GM12878 (cell line): Measurements from ENCODE around the gene IMPG2. TPM values are rescaled to one million over a fixed set of nuclear protein-coding genes. Genes with fewer than 3 reads are reported as not detected.

Experiments used
- ATAC-seq: fragments of 200-7000 bp; cut with Tn5 transposase; 3 replicates; pipeline ENCODE4 v1.9.1; 2020; ENCODE audit warnings: mild to moderate bottlenecking, moderate library complexity
- BruUV-seq: library from RNA; stranded (reverse); fragments of 400-500 nt; replicated peaks from 2 replicates; lab custom pipeline; 2021; lab: Mats Ljungman, UMichigan
- CTCF ChIA-PET: fragments of 300-600 bp; sonication (Branson Sonifier 250); formaldehyde crosslinking; extraction: SDS; loops from one replicate; lab custom pipeline; 2021; ENCODE audit warnings: inconsistent platforms; lab: Yijun Ruan, JAX
- POLR2A ChIA-PET: fragments of 350-600 bp; formaldehyde crosslinking; extraction: SDS; loops from one replicate; lab custom pipeline; 2021; ENCODE audit warnings: inconsistent platforms; lab: Charles Lee
- RAD21 ChIA-PET: fragments of 300-600 bp; sonication (Branson Sonifier 250); formaldehyde crosslinking; loops from one replicate; lab custom pipeline; 2023; ENCODE audit warnings: antibody characterized with exemption; ENCODE audit not compliant: unreplicated experiment; lab: Charles Lee
- SMC1A ChIA-PET: fragments of 300-600 bp; sonication (Branson Sonifier 250); formaldehyde crosslinking; loops from one replicate; lab custom pipeline; 2023; ENCODE audit not compliant: unreplicated experiment, uncharacterized antibody; lab: Charles Lee
- DNase-seq: peaks from one replicate; pipeline ENCODE4 v3.0.0-alpha.2; 2011; ENCODE audit warnings: low read depth, low spot score
- FAIRE-seq: peaks from 3 replicates; lab custom pipeline; 2011; peaks lifted over from hg19 to GRCh38; lab: Jason Lieb, UNC
- H2AFZ ChIP-seq: 2 replicates; pipeline ENCODE4 v1.6.0; 2011; ENCODE audit warnings: low read depth, low read length, control low read depth; ENCODE audit not compliant: control insufficient read depth
- H3K27ac ChIP-seq: 2 replicates; pipeline ENCODE4 v1.5.1; 2011; ENCODE audit warnings: control low read depth; ENCODE audit not compliant: control insufficient read depth, insufficient read depth
- H3K27me3 ChIP-seq, 2 experiments: replicated peaks in 1 of 2; 2 replicates each; pipeline versions ENCODE4 v1.6.0 to v1.6.1; 2011; ENCODE audit warnings: low read length in 1 of 2; ENCODE audit not compliant: control insufficient read depth in 2 of 2, insufficient read depth in 2 of 2
- H3K36me3 ChIP-seq, 2 experiments: 2 replicates each; pipeline ENCODE4 v1.5.1; 2011; ENCODE audit warnings: low read length in 1 of 2; ENCODE audit not compliant: control insufficient read depth in 2 of 2, insufficient read depth in 2 of 2
- H3K4me1 ChIP-seq: 2 replicates; pipeline ENCODE4 v1.6.1; 2011; ENCODE audit warnings: mild to moderate bottlenecking, low read length, moderate library complexity, mixed read lengths; ENCODE audit not compliant: control insufficient read depth, insufficient read depth
- H3K4me2 ChIP-seq: 2 replicates; pipeline ENCODE4 v1.6.0; 2011; ENCODE audit warnings: control low read depth; ENCODE audit not compliant: control insufficient read depth, insufficient read depth
- H3K4me3 ChIP-seq: fragments of 200-600 bp; sonication (generic); 2 replicates; pipeline ENCODE4 v1.5.1; 2016
- H3K79me2 ChIP-seq: 2 replicates; pipeline ENCODE4 v1.6.0; 2011; ENCODE audit warnings: low read length; ENCODE audit not compliant: control insufficient read depth, insufficient read depth
- H3K9ac ChIP-seq: 2 replicates; pipeline ENCODE4 v1.8.0; 2011; ENCODE audit warnings: low read length, control low read depth, mixed read lengths; ENCODE audit not compliant: control insufficient read depth, insufficient read depth
- H3K9me3 ChIP-seq: replicated peaks from 3 replicates; pipeline ENCODE4 v1.5.1; 2011; ENCODE audit warnings: mild to moderate bottlenecking, low read length; ENCODE audit not compliant: control insufficient read depth, insufficient read depth
- H4K20me1 ChIP-seq: 2 replicates; pipeline ENCODE4 v1.6.0; 2011; ENCODE audit not compliant: control insufficient read depth, insufficient read depth
- ATF7 ChIP-seq: fragments of 450-650 bp; IDR thresholded peaks from 2 replicates; pipeline ENCODE4 v1.6.1; 2016; ENCODE audit warnings: low read depth, mild to moderate bottlenecking
- ESRRA ChIP-seq: IDR thresholded peaks from 2 replicates; pipeline ENCODE4 v1.6.1; 2012; ENCODE audit warnings: mild to moderate bottlenecking, low read length, improper control_type of control experiment
- FOXM1 ChIP-seq: IDR thresholded peaks from 2 replicates; pipeline ENCODE4 v1.6.1; 2012; ENCODE audit warnings: low read depth, mild to moderate bottlenecking, inconsistent platforms, low read length, moderate library complexity
- HDAC2 ChIP-seq: fragments of 200-600 bp; sonication (generic); IDR thresholded peaks from 2 replicates; pipeline ENCODE4 v1.6.1; 2017
- MEF2A ChIP-seq: IDR thresholded peaks from 2 replicates; pipeline ENCODE4 v1.6.1; 2011; ENCODE audit warnings: low read depth, mild to moderate bottlenecking, low read length, moderate library complexity; ENCODE audit not compliant: insufficient read depth
- PAX5 ChIP-seq: IDR thresholded peaks from 2 replicates; pipeline ENCODE4 v1.6.1; 2011; ENCODE audit warnings: low read depth, low read length, borderline replicate concordance
- RAD21 ChIP-seq: IDR thresholded peaks from 2 replicates; pipeline ENCODE4 v1.6.1; 2011; ENCODE audit warnings: mild to moderate bottlenecking, low read depth, low read length, moderate library complexity; ENCODE audit not compliant: insufficient read depth
- RELA ChIP-seq: fragments of 450-650 bp; IDR thresholded peaks from 2 replicates; pipeline ENCODE4 v1.8.0; 2014; ENCODE audit warnings: borderline replicate concordance; ENCODE audit not compliant: partially characterized antibody
- SMAD1 ChIP-seq: fragments of 450-650 bp; IDR thresholded peaks from 2 replicates; pipeline ENCODE4 v1.6.1; 2018; ENCODE audit warnings: mild to moderate bottlenecking, low read depth; ENCODE audit not compliant: partially characterized antibody
- SMAD5 ChIP-seq: IDR thresholded peaks from 2 replicates; pipeline ENCODE4 v1.6.1; 2016; ENCODE audit warnings: antibody characterized with exemption, low read depth
- SUPT20H ChIP-seq: IDR thresholded peaks from 2 replicates; pipeline ENCODE4 v1.6.1; 2011; ENCODE audit warnings: low read depth, mild to moderate bottlenecking, low read length, moderate library complexity, borderline replicate concordance; ENCODE audit not compliant: control insufficient read depth
- WGBS: methylation state at CpG from one replicate; pipeline ENCODE4 v1.1.6; 2016; ENCODE audit warnings: low lambda C conversion rate; ENCODE audit not compliant: insufficient replicate concordance, insufficient coverage; ENCODE audit errors: missing lambda C conversion rate; 5-methylcytosine and 5-hydroxymethylcytosine counted together
- in situ Hi-C: fragments of 300-500 bp; cut with MboI; formaldehyde crosslinking; loops from 9 replicates; pipeline ENCODE4 v1.14.3; 2018; ENCODE audit warnings: mixed read lengths
- intact Hi-C: fragments of 100-400 bp; cut with micrococcal nuclease; formaldehyde crosslinking; loops from one replicate; pipeline ENCODE4 v1.14.2; 2022; ENCODE audit not compliant: unreplicated experiment
- polyA plus RNA-seq, 11 experiments: library from polyadenylated mRNA; depleted of rRNA in 4 of 11; unstranded in 6 of 11; stranded (reverse) in 5 of 11; fragments of >200 nt; fragmentation: Nextera tagmentation in 4 of 11; fragmentation: Illumina TruSeq in 1 of 11; extraction: Ambion mirVana in 4 of 11; extraction: Trizol in 1 of 11; gene quantifications; 1 replicate in 1 of 11; 2 replicates in 10 of 11; pipeline versions ENCODE4 v1.2.1 to v1.2.3, GENCODE V29; 2011 to 2016; ENCODE audit warnings: inconsistent platforms in 2 of 11, missing spikeins in 2 of 11, low read depth in 1 of 11
- total RNA-seq, 4 experiments: library from RNA; depleted of rRNA in 3 of 4; stranded (reverse); fragments of >200 nt in 3 of 4; fragmentation: Illumina TruSeq in 1 of 4; extraction: Trizol in 1 of 4; gene quantifications; 2 replicates each; pipeline versions ENCODE4 v1.2.1 to v1.2.3, GENCODE V29; 2013 to 2021
- TF ChIP-seq, protein P1 (sequence below): fragments of 450-650 bp; IDR thresholded peaks from 2 replicates; pipeline ENCODE4 v1.6.1; 2018; ENCODE audit warnings: borderline replicate concordance, mild to moderate bottlenecking; ENCODE audit not compliant: partially characterized antibody
- TF ChIP-seq, protein P2 (sequence below): IDR thresholded peaks from 2 replicates; pipeline ENCODE4 v1.6.1; 2011; ENCODE audit warnings: borderline replicate concordance, low read depth, mild to moderate bottlenecking, moderate library complexity, low read length; ENCODE audit not compliant: insufficient read depth, poor library complexity, severe bottlenecking

Gene IMPG2
- total and polyA plus RNA-seq, 10 of the 15 experiments (the other 5 are each of a cell fraction or from before 2014, with no cell fraction given), result under 0.01 to 0.17 (median 0.10) TPM; not detected in 3

DNA sequence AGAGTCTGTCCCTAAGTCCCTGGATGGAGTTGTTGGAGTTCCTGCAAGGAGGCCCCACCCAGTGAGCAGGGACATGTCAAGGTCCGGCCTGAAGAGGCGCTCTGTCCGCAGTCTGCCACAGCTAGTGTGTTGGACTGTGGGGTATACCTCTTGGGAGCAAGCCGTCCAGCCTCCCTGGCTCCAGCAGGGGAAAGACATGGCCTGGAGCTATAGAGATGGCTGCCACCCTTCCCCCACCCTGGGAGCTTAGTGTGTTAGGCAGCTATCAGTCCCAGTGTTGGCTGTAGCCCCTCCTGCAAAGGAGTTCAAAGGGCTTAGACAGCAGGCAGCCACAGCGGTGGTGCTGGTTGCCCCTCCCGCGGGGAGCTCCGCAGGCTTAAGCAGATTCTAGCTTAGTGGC, 20.3 kb downstream of the IMPG2 start:
- ATAC-seq (no peak), FAIRE-seq (no peak), DNase-seq (no peak)
- RAD21 ChIA-PET, result no interaction called here
- H3K79me2 ChIP-seq, result no peaks in the 10 kb centered on the region
- H3K27ac ChIP-seq, result no peak overlapping the region
- in situ Hi-C loops, result no loop called here
- no peaks in the 10 kb centered on the region for H3K9me3 ChIP-seq
- no peak for TF ChIP-seq FOXM1
- TF ChIP-seq SUPT20H, result no peak
- no peak for TF ChIP-seq MEF2A
- TF ChIP-seq SMAD5, result no peak
- TF ChIP-seq ESRRA, result no peak
- TF ChIP-seq, protein P1, sequence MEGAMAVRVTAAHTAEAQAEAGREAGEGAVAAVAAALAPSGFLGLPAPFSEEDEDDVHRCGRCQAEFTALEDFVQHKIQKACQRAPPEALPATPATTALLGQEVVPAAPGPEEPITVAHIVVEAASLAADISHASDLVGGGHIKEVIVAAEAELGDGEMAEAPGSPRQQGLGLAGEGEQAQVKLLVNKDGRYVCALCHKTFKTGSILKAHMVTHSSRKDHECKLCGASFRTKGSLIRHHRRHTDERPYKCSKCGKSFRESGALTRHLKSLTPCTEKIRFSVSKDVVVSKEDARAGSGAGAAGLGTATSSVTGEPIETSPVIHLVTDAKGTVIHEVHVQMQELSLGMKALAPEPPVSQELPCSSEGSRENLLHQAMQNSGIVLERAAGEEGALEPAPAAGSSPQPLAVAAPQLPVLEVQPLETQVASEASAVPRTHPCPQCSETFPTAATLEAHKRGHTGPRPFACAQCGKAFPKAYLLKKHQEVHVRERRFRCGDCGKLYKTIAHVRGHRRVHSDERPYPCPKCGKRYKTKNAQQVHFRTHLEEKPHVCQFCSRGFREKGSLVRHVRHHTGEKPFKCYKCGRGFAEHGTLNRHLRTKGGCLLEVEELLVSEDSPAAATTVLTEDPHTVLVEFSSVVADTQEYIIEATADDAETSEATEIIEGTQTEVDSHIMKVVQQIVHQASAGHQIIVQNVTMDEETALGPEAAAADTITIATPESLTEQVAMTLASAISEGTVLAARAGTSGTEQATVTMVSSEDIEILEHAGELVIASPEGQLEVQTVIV, result no peak
- no peak for TF ChIP-seq SMAD1
- no peak for TF ChIP-seq ATF7
- no peak for TF ChIP-seq PAX5
- no peak for TF ChIP-seq RELA
- TF ChIP-seq, protein P2, sequence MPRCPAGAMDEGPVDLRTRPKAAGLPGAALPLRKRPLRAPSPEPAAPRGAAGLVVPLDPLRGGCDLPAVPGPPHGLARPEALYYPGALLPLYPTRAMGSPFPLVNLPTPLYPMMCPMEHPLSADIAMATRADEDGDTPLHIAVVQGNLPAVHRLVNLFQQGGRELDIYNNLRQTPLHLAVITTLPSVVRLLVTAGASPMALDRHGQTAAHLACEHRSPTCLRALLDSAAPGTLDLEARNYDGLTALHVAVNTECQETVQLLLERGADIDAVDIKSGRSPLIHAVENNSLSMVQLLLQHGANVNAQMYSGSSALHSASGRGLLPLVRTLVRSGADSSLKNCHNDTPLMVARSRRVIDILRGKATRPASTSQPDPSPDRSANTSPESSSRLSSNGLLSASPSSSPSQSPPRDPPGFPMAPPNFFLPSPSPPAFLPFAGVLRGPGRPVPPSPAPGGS, result no peak
- no peak for TF ChIP-seq HDAC2
- TF ChIP-seq RAD21, result no peak
- no peaks in the 10 kb centered on the region for H3K4me1 ChIP-seq
- H3K4me3 ChIP-seq, result no peak overlapping the region
- H3K36me3 ChIP-seq, result no peaks in the 10 kb centered on the region
- CTCF ChIA-PET, result no interaction called here
- POLR2A ChIA-PET, result no interaction called here
- no peak overlapping the region for H2AFZ ChIP-seq
- H3K9ac ChIP-seq, result no peak overlapping the region
- no peaks in the 10 kb centered on the region for H3K27me3 ChIP-seq
- SMC1A ChIA-PET, result interaction anchor here (0.5 kb wide), 1 partner anchor 30 kb away, joined by 3 read pairs; no protein-coding TSS in a partner anchor
- H4K20me1 ChIP-seq, result no peaks in the 10 kb centered on the region
- H3K4me2 ChIP-seq, result no peak overlapping the region
- intact Hi-C loops, result no loop called here
- 84% methylated on average over 8 of the region's 8 CpGs for WGBS
- BruUV-seq, result no TSS peak
